ENCODE measurements around the gene FAM222B.

DNA sequence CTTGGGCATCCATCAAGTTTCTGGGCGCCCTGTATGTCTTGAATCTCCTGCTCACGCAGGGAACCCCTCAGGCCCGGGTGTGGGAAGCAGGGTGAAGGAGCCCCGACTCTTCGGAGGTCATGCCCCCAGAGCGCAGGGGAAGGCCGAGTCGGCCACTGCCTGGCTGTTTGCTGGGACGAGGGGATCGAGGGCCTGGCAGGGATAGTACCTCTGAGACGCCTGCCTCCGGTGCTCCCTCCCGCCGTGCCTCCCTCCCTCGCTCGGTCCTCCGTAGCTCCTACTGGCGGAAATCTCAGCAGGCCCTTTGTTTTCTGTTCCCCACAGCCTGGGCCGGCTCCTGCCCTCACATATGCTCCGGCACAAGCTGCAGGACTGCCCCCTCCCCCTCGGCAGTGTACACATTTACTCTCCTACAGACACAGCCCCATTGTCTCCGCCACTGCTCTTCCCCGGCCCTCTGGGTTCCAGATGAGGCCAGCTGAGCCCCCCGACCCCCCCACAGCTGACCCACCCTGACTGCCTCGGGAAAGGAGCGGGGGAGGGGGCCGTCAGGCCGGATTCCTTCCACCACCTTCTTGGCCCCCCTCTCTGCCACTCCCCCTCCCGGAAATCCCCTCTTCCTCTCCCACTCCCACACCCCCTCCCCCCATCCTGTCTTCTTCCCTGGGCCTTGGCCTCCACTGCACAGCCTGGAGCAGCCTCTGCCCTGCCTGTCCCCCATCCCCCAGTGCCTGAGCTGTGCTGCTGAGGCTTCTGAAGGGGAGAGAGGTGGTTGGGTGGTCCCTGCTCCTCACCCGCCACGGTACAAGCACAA lies 97.4 kb downstream of the FAM222B start:
- TF ChIP-seq, protein P1, sequence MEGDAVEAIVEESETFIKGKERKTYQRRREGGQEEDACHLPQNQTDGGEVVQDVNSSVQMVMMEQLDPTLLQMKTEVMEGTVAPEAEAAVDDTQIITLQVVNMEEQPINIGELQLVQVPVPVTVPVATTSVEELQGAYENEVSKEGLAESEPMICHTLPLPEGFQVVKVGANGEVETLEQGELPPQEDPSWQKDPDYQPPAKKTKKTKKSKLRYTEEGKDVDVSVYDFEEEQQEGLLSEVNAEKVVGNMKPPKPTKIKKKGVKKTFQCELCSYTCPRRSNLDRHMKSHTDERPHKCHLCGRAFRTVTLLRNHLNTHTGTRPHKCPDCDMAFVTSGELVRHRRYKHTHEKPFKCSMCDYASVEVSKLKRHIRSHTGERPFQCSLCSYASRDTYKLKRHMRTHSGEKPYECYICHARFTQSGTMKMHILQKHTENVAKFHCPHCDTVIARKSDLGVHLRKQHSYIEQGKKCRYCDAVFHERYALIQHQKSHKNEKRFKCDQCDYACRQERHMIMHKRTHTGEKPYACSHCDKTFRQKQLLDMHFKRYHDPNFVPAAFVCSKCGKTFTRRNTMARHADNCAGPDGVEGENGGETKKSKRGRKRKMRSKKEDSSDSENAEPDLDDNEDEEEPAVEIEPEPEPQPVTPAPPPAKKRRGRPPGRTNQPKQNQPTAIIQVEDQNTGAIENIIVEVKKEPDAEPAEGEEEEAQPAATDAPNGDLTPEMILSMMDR (IDR thresholded peaks at IDR 0.05), result no peak
- no peak for TF ChIP-seq ZFX (IDR thresholded peaks at IDR 0.05; ENCODE audit: borderline replicate concordance)
